ENCODE data around the gene OARD1.

OARD1 gene

GRCh38 chr6:41046084-41046483 is 26.1 kb downstream of the OARD1 start:
- FAIRE-seq, result no peak

DNA sequence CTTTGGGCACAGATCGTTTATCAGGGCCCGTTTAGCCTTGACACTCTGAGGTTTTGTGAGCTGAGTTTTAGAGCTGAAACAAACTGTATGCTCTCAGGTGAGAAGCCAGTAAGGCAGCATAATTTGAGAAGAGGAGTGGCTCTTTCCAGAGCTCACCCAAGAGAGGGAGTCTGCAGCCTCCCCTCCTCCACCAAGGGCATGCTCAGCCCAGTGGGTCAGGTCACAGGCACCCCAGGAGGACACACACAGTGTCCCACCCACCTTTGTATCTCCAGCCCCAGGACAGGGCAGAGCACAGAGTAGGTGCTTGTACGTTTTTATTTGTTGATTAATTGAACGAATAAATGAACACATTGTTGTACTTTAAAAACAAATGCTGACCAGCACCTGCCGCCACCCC is 26.5 kb downstream of the OARD1 start:
- no peak for FAIRE-seq

DNA sequence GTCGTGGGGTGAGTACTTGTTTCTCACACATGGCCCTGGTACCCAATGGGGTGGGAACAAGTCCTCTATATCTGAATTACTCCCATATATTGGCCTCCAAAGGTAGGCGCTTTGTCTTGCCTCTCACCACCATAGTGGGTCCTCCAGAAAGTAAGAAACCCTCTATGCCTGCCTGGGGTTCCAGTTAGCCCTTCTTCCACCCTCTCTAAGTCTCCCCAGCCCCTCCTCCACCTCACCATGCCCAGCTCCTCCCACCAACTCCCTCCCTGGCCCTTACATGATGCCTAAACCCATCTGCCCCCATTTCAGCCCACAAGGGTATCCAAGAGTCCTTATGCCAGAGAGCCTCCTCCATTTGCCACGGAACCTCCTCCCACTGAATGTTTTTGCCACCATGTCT is 29.0 kb downstream of the OARD1 start:
- FAIRE-seq, result no peak

DNA sequence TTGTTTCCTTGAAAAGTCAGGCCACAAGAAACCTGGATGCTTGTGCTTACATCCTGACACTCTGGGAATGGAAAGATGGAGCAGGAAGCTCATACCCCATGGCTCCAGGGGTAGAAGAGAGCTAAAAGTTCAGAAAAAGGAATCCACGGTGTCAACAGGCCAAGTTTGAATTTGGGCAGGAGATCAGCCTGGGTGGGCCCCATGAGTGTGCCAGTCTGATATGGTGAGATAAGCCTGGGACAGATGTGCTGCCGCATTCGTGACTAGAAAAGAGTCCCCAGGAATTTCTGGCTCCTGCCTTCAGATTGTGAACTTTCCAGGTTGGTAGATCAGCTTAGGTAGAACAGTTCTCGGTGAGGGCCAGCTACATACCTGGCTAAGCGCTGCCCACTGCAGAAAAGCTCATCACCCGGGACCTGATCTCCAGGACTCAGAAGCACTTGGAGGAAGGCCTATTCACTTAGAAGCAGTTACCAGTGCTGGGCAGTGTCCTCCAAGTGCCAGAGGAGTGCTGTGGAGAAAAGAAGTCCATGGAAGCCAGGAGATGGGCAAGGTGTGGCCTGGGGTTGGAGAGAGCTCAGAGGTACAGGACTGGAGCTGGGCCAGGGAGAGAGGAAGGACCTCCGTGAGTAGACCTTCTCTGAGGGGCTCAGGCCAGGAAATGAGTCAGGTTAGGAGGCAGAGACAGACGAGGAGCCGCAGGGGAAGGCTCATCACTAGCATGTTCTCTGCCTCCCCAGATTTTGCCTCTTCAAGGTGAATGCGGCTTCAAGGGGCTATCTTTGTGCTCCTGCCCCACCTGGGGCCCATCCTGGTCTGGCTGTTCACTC is 29.7 kb downstream of the OARD1 start, which contains the start of gene TSPO2:
Gene TSPO2, plus strand, starts transcription at position 242 of the 830 bp plus-strand sequence. Its CDS starts 519 bp downstream, at position 761.
- FAIRE-seq, result no peak

- no peak for FAIRE-seq
These were observed 31.1 kb downstream of the OARD1 start for GRCh38 chr6:41040940-41041536.

- FAIRE-seq, result no peak
These were observed 31.8 kb downstream of the OARD1 start for GRCh38 chr6:41040101-41040939.

- peak; percentile 66 for FAIRE-seq
These were observed 32.8 kb downstream of the OARD1 start, which contains the start of gene UNC5CL for GRCh38 chr6:41039060-41039998. Gene UNC5CL, minus strand, starts transcription at chr6:41039221. Its CDS starts 4,147 bp downstream, at chr6:41035074.

DNA sequence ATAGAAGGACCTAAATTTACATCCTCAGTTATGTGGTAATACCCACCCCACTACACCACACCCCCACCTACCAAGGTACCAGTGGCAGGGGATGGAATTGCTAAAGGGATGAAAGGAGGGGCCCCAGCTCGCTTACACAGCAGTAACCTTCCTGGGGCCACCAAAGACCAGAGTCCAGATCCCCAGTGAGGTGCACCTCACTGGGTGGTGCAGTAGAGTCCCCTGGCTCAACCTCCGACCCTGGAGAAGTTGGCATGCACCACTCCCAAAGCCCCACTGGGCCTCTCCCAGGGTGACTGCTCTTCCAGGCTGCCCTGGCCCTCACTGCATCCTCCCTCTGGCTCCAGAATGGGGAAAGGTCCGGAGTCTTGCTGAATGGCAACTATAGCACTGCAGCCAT is 34.0 kb downstream of the OARD1 start:
- no peak for FAIRE-seq

DNA sequence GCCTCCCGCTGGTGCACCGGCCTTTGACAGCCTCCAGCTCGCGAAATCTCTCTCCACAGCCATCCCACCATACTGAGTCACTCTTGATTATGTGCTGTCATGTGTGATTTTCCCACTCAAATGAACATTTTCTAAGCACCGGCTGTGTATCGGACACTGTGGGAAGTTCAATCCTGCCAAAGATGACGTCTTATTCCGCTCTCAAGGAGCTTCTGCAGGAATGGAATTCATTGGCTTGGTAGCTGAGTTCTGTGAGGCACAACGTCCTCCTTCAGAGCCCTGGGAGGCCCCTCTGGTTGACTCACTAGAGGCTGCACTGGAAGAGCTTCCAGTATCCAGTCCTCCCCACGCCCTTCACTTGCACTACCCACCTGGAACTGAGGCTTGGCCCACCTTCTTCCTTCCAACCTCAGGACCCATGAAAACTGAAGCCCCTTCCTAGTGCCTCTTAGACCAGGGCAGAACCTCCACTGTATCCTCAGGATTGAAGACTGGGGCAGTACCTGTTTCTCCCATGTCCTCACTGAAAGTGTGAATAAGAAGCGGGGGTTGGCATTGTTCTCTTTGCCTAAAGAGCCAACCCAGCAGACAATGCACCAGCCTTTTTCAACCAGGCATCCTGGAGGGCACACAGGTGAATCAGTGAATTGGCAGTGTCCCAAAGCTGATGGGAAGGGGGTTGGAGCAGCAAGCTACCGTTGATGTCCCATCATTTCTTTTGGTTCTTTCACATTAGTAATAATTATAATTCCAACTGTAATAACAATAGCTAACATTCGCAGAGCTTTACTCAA is 34.9 kb downstream of the OARD1 start:
- no peak for FAIRE-seq

GRCh38 chr6:41036601-41037000 is 35.6 kb downstream of the OARD1 start:
- no peak for FAIRE-seq

DNA sequence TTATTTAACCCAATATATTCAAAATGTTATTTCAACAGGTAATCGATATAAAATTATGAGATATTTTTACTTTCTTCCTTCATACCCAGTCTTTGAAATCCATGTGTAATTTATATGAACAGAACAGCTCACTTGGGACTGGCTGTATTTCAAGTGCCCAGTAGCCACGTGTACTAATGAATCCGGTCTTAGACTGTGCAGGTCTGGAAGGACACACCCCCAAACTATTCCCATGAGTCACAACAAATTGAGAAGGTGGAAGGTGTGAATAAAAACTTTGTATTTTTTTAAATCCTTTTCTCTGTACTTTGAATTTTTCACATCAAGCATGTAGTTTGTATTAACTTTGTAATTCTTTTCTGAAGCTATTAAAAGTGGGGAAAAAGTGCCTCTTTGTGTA is 36.0 kb downstream of the OARD1 start:
- peak; percentile 66 for FAIRE-seq

DNA sequence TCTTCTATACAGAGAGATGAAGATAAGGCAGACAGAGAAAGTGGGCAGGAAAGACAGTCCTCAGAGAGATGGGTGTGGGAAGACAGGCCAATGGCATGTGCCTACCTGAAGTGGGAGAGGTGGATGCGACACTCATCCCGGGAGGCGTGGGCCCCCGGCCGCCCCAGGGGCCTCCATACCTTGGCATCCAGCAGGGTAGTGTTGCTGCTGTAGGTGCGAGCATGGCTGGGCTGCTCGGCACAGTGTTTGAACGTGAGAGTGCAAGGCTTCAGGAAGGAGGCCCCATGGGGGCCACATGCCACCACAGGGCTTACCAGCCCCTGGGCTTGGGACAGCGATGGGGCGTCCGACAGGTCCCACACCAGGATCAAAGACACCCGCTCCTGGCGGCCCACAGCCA is 38.4 kb downstream of the OARD1 start:
- FAIRE-seq, result no peak

DNA sequence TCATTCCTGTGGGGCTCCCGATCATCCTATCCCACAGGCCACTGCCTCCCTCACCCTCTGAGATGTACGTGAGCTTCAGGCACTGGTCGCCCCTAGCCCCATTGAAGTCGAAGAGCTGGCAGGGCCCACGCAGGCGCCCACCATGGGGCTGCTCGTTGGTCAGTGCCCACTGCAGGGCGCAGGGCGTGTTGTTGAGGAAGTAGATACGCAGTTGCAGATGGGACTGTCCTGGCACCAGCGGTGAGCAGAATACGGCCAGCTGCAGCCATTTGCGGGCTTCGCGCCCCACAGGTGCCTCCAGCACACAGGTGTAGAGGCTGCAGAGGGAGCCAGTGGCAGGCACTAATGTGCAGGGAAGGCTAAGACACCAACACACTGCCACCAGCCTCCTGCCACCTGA is 39.3 kb downstream of the OARD1 start:
- no peak for FAIRE-seq

- no peak for FAIRE-seq
These were observed 43.4 kb downstream of the OARD1 start for GRCh38 chr6:41028561-41029412.

GRCh38 chr6:41027799-41028560 is 44.2 kb downstream of the OARD1 start:
- no peak for FAIRE-seq

DNA sequence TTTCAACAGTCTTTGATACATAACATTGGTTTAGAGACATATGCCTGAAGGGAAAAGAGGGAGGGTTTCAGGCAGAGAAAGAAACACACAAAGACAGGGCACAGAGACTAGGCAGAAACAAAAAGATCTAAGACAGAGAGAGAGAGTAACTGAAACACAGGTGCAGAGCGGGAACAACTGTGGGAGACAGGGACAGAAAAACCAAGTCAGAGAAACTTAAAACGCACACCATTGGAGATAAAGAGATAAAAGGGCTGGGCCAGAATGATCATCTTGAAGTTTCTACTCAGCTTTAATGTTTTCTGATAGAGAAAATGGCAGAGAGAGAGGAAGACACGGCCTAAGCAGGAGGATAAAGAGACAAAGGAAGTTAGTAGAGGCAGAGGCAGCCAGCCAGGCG is 44.9 kb downstream of the OARD1 start:
- no peak for FAIRE-seq

GRCh38 chr6:41025966-41026530 is 46.1 kb downstream of the OARD1 start:
- no peak for FAIRE-seq

DNA sequence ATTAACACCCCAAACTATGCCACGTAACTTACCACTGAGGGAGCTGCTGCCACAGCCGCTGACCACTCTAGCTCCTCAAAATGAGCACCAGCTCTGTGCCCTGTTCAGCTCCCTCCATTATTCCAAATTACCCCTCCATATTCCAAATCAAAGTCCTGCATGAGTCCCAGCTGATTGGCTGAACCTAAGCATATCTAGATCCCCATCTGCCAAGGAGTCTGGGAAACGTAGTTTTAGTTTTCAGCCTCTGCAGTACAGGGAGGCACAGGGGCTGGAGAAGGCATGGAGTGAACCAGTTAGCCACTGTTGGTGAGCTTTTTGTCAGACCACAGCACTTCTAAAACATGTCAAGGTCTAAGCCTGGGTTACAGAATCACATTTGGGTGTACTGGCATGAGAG is 49.0 kb downstream of the OARD1 start:
- no peak for FAIRE-seq

DNA sequence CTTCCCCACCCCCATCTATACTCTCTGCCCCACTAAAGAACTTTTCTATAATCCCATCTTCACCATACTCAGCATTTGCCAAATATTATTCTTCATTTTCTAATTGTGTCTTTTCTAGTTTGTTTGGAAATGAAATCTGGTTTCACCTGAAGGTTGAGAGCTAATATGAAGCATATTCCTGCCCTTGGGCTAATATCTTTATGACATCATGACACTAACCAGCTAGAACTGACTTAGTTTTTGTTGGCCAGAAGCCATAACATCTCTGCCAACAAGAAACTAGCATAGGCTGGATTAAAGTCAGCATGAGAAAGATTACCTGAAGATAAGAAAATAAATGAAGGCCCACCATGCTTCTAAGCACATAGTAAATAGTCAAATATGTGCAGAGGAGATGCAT is 49.9 kb downstream of the OARD1 start:
- no peak for FAIRE-seq
